ACHN (cell line): ENCODE data around the gene CAPRIN1.
"Not testable (repeated sequence)": the region's sequence is repeated elsewhere in the genome, so short reads cannot be mapped to it uniquely, and the experiment has no call there.

Source experiments
- DNase-seq: peaks from one replicate; pipeline ENCODE4 v3.0.0-alpha.2; 2015
- in situ Hi-C: cut with HindIII; loops from 2 replicates; pipeline ENCODE4 v1.10.0; 2017; ENCODE audit warnings: low sequenced_read_pairs, low pct_ligation_motif_present, low pct_unique_long_range_greater_than_20kb

CAPRIN1 gene

DNA sequence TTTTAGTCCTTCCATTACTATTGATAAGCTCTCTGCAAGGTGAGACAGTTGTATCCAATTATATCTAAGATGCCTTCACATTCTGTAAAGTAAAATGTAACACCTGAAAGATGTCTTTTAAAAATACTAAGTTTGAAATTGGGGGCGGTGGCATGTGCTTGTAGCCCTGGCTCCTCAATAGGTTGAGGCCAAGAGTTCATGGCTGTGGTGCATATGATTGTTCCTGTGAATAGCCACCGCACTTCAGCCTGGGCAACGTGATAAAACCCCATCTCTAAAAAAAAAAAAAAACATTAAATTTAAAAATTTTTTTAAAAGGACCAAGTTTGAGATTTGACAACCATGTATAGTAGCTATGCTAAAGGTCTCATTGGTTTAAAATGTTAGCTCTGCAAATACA is 20.5 kb downstream of the CAPRIN1 start:
- in situ Hi-C loops, result no loop called here
- DNase-seq, result no peak

DNA sequence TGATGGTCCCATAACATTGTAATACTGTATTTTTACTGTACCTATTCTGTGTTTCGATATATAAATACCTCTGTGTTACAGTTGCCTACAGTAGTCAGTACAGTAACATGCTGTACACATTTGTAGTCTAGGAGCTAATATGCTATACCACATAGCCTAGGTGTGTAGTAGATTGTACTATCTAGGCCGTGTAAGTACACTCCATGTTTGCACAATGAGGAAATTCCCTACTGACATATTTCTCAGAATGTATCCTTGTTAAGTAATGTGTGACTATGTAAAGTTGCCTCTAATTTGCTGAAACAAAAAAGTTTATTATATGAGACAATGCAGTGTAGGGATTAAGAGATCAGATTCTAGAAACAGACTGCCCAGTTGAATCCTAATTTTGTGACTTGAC is 21.3 kb downstream of the CAPRIN1 start:
- DNase-seq, result no peak
- in situ Hi-C loops, result no loop called here

DNA sequence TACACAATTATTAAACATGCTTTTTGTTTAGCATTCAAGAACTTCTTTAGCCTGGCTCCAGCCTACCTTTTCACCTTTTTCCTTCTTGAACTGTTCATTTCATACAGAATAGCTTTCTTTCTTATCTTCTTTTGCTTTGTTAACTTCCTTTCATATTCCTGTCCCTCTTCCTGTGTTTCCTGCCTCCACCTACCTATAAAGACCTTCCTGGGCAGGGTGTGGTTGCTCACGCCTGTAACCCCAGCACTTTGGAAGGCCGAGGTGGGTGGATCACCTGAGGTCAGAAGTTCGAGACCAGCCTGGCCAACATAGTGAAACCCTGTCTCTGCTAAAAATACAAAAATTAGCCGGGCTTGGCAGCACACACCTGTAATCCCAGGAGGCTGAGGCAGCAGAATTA is 22.9 kb downstream of the CAPRIN1 start:
- in situ Hi-C loops, result no loop called here
- no peak for DNase-seq

DNA sequence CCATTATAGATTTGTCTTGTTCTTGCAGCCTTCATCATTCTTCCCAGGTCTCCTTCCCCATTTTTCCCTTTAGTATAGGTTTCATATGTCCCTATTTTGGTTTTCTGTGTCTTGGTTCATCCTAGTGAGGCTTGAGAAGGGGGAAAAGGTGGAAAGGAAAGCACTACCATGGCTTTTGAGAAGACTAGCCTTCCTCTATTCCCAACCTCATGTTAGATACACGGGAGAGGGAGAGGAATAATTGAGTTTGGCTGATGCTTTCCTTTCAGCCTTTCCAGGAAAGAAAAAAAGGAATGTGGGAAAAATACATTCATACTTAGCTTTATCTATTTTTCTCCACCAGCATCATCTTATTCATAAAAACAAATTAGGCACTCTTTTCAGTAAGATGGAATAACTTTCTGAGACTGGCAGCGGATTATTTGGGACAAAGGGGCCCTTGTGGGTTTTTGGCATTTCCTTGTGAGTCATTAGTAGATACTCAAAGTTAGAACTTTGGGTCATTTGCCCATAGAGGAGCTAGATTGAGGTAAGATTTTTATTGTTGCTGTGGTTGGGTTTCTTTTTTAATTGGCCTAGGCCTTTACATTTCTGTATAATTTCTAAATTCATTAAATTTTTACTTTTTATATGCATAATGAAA is 23.8 kb downstream of the CAPRIN1 start:
- in situ Hi-C loops, result no loop called here
- DNase-seq, result peak; percentile 19

DNA sequence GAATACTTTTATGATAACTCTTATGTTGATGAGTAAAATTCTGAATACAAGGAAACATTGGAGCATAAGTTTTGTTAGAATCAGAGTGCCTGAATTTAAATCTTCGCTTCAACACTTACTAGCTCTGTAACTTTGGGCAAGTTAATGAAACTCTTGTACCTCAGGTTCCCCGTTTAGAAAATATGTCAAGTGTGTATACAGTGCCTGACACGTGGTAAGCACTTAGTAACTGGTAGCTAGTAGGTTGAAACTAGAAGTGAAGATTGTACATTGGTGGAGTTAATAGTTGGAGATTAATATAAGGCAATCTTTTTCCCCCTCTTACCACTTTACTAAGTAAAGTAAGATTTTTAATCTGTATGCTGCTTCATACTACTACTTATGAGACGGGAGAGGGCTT is 29.1 kb downstream of the CAPRIN1 start:
- DNase-seq, result no peak
- in situ Hi-C loops, result no loop called here

DNA sequence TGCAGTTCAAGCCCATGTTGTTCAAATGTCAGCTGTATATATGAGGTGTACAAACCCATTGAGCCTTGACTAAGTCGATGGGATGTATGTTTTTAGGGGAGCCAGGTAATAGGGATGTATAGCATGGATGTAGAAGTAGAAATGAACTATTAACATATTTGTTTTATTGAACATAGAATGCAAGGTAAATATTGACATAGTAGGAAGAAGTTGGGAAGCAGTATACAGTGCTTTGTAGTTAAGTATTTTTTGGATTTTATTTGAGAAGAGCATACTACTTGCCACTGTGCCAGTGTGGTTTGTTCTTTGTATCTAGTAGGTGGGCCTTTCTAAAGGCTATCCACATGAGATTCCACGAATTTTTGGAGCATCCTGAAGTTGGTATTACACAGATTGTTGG is 33.1 kb downstream of the CAPRIN1 start:
- in situ Hi-C loops, result no loop called here
- DNase-seq, result no peak

DNA sequence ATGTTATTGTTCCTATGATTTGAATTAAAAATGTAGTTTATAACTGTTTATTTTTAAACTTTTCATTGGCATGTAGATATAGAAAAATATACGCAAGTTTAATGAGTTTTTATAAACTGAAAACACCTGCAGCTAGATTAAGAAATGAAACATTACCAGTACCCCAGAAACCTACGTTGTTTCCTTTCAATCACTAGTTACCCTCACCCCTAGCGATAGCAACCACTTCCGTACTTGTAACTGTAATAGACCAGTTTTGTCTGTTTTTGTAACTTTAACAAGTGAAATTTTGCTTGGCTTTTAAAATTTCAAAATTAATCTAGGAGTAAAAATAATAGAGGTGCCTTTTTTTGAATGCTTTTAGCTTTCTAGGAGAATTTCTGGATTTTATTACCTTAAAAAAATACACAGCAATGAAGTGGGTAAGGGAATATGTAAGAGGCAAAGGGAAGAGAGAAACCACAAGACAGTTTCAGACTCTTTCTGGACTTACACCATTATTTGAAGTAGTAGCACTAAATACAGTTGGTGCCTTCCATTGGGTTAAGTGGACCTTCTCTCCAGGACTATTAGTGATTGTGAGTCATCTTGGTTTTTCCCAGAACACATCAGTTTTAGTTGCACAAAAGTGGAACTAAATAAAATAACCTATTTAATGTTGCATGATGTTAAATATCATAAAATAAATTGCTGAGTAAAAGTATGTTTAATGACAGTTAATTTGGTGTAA is 35.2 kb downstream of the CAPRIN1 start:
- in situ Hi-C loops, result no loop called here
- no peak for DNase-seq

DNA sequence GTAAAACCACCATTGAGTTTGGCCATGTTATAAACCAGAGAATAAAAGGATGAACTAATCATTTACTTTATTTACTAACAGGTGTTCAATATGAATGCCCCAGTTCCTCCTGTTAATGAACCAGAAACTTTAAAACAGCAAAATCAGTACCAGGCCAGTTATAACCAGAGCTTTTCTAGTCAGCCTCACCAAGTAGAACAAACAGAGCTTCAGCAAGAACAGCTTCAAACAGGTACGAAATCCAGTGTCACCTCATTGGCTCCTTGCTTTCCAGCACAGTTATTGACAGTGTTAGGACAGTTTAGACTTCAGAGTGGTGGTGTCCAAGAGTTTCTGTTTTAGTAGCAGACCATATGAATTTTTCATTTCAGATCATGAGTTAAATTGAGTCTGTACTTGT is 40.3 kb downstream of the CAPRIN1 start:
- in situ Hi-C loops, result no loop called here
- no peak for DNase-seq

DNA sequence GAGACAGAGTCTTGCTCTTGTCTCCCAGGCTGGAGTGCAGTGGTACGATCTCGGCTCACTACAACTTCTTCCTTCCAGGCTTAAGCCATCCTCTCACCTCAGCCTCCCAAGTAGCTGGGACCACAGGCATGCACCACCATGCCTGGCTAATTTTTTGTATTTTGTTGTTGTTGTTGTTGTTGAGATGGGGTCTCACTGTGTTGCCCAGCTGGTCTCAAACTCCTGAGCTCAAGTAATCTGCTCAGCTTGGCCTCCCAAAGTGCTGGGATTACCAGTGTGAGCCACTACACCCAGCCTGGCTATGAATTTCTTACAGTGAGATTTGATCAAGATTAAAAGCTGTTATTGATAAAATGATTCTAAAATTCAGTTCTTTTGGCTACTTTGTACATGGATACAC is 43.4 kb downstream of the CAPRIN1 start:
- DNase-seq, in situ Hi-C loops: not testable (repeated sequence)

DNA sequence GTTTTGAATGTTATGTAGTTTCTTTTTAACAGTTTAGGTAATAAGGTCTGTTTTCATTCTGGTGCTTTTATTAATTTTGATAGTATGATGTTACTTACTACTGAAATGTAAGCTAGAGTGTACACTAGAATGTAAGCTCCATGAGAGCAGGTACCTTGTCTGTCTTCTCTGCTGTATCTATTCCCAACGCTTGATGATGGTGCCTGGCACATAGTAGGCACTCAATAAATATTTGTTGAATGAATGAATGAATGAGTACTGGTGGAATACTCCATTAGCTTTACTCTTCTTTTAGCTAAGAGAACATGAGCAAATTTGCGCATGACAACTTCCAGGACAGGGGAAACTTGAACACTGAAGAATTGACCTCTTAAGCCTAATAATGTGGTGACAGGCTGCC is 47.3 kb downstream of the CAPRIN1 start:
- in situ Hi-C loops, result no loop called here

DNA sequence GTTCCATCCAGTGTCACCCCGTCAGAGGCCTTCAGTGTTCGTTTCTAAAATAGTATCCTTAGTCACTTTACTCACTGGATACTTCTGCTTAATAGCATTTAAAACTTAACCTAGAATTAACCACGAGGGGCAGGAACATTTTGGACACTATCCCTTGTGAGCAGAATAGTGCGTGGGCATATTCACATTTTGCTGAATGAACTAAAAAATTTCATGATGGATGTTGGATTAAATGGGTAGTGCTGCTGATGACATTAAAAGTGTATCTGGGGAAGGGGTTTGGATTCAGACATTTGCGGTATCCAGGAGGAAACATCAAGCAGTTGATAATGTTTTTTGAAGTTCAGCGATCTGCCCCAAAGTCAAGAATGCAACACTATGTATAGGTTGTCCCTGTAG is 53.1 kb downstream of the CAPRIN1 start:
- in situ Hi-C loops, result no loop called here
- no peak for DNase-seq

More for the DNA sequence above, 47.3 kb downstream of the CAPRIN1 start:
- DNase-seq, result no peak

DNA sequence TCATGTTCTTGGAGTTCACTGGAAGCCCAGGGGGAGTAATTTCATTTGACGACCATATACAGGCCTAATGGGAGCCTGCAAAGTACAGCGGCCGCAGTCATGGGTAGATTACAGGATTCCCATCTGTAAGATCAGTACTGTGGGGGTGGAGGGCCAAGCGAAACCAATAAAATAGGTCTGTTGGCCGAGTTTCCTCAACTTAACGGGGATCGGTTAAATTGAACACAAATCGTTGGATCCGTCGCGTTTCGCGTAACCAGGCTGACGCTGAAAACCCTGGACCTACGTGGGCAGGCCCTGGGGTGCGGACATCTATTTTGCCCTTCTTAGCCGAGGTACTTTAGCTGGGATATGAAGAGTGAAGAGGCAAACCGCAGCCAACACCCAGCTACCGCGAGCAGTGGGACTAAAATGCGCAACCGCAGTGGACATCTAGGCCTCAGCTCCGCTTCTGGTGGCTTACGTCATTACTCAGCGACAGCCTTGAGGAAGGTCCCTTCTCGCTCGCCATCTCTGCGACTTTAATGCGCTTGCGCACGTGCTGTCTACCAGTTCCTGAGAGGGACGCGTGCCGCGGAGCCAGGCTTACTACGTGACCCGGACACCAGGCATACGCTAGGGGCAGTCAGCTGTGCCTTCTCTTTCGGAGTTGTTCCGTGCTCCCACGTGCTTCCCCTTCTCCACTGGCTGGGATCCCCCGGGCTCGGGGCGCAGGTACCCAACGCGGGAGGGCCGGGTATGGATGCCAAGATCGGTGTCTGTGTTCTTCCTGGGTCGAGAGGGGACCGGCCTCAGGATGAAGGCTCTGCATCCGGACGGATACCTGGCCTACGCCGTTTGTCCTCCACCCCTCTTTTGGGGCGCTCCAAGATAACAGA is 53.8 kb downstream of the CAPRIN1 start, which contains the start of gene NAT10:
TSS of gene NAT10 (plus strand) at position 551 of the 878 bp plus-strand sequence. CDS start 2,597 bp downstream, outside the sequence.
- in situ Hi-C loops, result no loop called here

DNA sequence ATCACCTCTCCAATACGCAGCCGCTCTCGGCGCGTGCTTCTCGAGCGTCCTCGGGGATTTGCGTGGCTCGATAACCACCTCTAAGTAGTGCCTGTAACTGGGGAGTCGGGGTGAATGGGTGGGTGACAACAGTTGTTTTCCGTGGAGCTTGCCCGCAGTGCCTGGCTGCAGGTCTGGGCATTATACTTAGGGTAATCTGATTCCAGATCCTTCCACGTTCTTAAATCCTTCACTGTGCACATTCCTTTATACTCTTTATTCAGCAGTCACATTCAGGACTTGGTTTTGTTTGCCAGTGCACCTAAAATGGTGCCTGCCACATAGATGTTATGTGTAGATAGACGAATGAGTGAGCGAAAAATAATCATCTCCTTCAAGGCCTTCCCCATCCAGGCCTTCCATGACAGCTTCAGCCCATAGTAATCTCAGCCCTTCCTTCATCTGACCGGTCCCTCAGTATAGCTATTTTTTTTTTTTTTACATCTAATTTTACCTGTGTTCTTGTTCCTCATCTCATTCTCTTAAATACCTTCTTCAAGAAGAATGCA is 54.5 kb downstream of the CAPRIN1 start:
- in situ Hi-C loops, result no loop called here
- DNase-seq, result peak; percentile 8

More for the DNA sequence above, 53.8 kb downstream of the CAPRIN1 start, which contains the start of gene NAT10:
- peak; percentile 98 for DNase-seq

DNA sequence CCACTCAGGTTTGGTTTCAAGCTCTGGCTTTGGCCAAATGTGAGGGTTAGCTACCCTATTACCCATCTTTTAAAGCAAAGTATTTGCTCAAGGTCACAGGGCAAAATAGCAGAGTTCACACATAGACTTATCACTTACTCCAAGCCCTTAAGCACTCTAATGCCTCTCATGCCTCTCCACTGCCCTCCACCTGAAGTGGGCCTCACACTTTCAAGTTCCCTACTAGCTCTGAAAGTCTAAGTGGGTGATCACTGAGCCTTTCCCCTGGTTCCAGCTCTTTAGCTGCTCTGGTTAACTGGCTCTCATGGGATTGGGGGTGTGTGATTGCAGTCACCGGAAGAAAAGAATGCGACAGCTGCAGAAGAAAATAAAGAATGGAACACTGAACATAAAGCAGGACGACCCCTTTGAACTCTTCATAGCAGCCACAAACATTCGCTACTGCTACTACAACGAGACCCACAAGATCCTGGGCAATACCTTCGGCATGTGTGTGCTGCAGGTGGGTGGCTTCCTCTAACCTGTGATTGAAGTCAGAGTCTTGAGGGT is 60.3 kb downstream of the CAPRIN1 start:
- in situ Hi-C loops, result no loop called here
- no peak for DNase-seq

DNA sequence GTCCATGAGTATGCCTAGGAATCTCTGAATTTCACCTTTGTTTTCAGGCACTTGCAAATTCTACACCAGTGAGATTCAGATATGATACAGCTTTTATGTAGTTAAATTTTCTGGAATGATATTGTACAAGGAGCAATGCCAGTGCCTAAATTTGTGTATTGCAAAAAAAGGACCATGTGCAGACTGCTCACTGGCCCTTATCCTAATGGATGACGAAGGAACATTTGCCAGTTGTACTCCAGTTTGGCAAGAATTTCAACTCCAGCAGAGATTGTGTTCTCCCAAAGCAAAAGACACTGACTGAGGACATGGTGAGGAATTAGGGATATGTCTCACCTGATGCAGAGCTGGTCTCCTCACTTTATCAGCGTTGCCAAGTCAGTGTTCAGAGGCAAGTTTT is 62.5 kb downstream of the CAPRIN1 start:
- DNase-seq, result no peak
- in situ Hi-C loops, result no loop called here

DNA sequence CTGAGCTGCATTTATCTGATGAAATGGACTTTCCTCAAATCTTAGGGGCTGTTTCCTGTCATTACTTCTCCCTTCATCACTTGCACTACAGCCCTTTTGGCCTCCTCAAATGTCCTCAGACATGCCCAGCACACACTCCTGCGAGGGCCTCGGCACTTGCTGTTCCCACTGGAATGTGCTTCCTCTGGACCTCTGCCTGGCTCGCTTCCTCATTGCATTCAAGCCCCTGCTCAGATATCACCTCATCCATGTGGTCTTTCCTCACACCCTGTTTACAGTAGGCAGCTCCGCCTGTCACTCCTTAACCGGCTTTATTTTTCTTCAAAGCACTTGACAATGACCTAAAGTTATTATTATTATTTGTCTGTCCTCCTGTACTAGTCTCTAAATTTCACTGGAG is 62.9 kb downstream of the CAPRIN1 start:
- in situ Hi-C loops, result no loop called here
- no peak for DNase-seq

DNA sequence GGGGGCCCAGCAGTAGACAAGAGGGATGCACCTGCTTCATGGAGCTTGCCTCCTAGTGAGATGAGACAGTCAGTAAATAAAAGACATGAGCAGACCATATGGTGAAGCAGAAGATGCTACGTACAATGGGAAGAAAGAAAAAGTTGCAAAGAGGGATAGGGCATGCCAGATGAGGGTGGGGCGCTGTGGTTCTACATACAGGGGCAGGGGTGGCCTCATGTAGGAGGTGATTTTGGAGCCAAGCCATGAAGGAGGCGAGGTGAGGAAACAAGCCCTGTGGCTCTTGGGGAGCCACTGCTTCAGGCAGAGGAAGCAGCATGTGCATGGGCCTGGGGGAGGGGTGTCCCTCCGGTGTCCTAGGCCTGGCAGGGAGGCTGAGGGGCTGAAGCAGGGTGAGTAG is 69.1 kb downstream of the CAPRIN1 start:
- no peak for DNase-seq
- in situ Hi-C loops, result no loop called here

DNA sequence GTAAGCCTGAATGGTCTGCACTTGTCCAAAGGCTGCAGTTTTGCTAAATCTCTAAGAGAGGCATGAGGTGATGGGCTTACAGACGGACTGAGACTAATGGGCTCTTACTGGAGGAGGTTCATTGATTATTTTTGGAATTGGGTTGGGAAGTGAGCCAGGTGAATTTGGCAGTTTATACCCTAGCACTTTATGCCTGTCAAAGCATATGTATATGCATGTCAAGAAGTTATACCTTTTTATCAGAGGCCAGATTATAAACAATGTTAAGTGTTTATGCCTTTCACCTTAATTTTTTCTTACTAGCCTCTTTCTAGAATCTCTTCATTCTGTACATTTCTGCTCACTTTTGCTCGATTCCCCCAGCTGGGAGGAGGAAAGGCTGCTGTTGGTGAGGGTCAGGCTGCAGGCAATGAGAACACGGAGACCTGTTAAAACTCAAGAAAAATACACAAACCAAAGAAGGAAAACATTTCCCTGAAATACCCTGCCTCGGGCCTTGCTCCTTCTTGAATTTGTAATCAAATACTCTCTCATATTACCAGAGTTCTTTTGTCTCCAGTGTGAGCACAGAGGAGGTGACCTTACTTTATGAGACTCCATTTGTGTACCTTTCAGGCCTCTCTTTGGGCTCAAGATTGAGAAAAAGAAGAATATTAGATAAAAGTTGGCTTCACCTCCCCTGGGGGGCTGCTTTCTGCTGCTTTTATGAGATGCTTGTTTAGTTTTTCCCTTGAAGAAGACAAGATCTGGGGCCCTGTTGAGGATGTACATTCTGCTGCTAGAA is 73.5 kb downstream of the CAPRIN1 start:
- DNase-seq, result no peak
- in situ Hi-C loops, result no loop called here
